Uterus (tissue), 4 donors: ENCODE data around the gene PCNX1. TPM values are rescaled to one million over a fixed set of nuclear protein-coding genes. Genes with fewer than 3 reads are reported as not detected.

Experiments used
- DNase-seq, 2 donors: peaks; one replicate each; pipeline ENCODE4 v3.0.0-alpha.2; 2019 to 2020
- H3K27ac ChIP-seq, 2 donors: fragments of 200-600 bp; sonication (generic); 1 replicate in 1 of 2; 2 replicates in 1 of 2; pipeline ENCODE4 v1.5.1; 2016 to 2018
- H3K27me3 ChIP-seq, 2 donors: fragments of 200-600 bp; sonication (generic); one replicate each; pipeline ENCODE4 v1.5.1; 2018 to 2019; ENCODE audit warnings: control low read depth in 1 of 2
- H3K36me3 ChIP-seq, 2 donors: fragments of 200-600 bp; sonication (generic); one replicate each; pipeline ENCODE4 v1.5.1; 2019; ENCODE audit warnings: control low read depth in 1 of 2
- H3K4me1 ChIP-seq, 2 donors: fragments of 200-600 bp; sonication (generic); one replicate each; pipeline ENCODE4 v1.5.1; 2018 to 2019; ENCODE audit warnings: control low read depth in 1 of 2
- H3K4me3 ChIP-seq, 2 donors: fragments of 200-600 bp; sonication (generic); 1 replicate in 1 of 2; 2 replicates in 1 of 2; pipeline ENCODE4 v1.5.1; 2018 to 2019; ENCODE audit warnings: mild to moderate bottlenecking in 1 of 2
- H3K9me3 ChIP-seq, 2 donors: fragments of 200-600 bp; sonication (generic); one replicate each; pipeline ENCODE4 v1.5.1; 2019; ENCODE audit warnings: control low read depth in 1 of 2
- CTCF ChIP-seq, 4 experiments: fragments of 200-600 bp in 2 of 4; fragments of 450-650 bp in 2 of 4; sonication (generic) in 2 of 4; IDR thresholded peaks; one replicate each; pipeline ENCODE4 v1.5.1; 2016 to 2019; ENCODE audit warnings: antibody characterized with exemption in 4 of 4, mild to moderate bottlenecking in 2 of 4, moderate library complexity in 1 of 4
- POLR2A ChIP-seq, 2 donors: fragments of 450-650 bp; IDR thresholded peaks; one replicate each; pipeline ENCODE4 v1.6.1; 2016; ENCODE audit warnings: antibody characterized with exemption in 2 of 2, mild to moderate bottlenecking in 1 of 2, moderate library complexity in 1 of 2
- intact Hi-C: fragments of 100-400 bp; cut with DNase I; formaldehyde crosslinking; loops from one replicate; pipeline ENCODE4 v1.15.1; 2023; ENCODE audit warnings: low total_unique reads
- small RNA-seq: library from RNA; depleted of rRNA; stranded (forward); fragments of <200 nt; gene quantifications from one replicate; pipeline ENCODE3, GENCODE V24; 2016
- total RNA-seq, 4 donors: library from RNA; depleted of rRNA in 3 of 4; stranded (reverse); fragments of >200 nt in 3 of 4; gene quantifications; one replicate each; pipeline versions ENCODE4 v1.1.0 to v1.2.4, GENCODE V29; 2014 to 2023
- donor health status: DM: yes; HTN: yes; CAD: no.

PCNX1 gene
- total RNA-seq, 4 donors from 2014 or later = 34.6 to 112 (median 90.3) TPM

GRCh38 chr14:71163050-71163841 lies 256.0 kb downstream of the PCNX1 start:
- no peak for DNase-seq
- intact Hi-C loops = no loop called here
- Histone ChIP-seq H3K36me3 (no peaks in the 10 kb centered on the region), H3K9me3 (no peaks in the 10 kb centered on the region), H3K4me3 (no peak overlapping the region), H3K27ac (no peak overlapping the region), H3K27me3 (no peaks in the 10 kb centered on the region), H3K4me1 (no peaks in the 10 kb centered on the region)
- TF ChIP-seq CTCF (IDR thresholded peaks at IDR 0.05) (no peak), POLR2A (IDR thresholded peaks at IDR 0.05) (no peak)

GRCh38 chr14:71163842-71164629 lies 256.8 kb downstream of the PCNX1 start:
- Histone ChIP-seq H3K27me3 (no peaks in the 10 kb centered on the region), H3K27ac (no peak overlapping the region), H3K36me3 (no peaks in the 10 kb centered on the region), H3K9me3 (no peaks in the 10 kb centered on the region), H3K4me1 (no peaks in the 10 kb centered on the region), H3K4me3 (no peak overlapping the region)
- no peak for DNase-seq
- intact Hi-C loops = no loop called here
- no peak for TF ChIP-seq POLR2A (IDR thresholded peaks at IDR 0.05)

Small RNAs within 50 kb of the gene (small RNA-seq; reads per million reads assigned to genes)
- gene AC005230.1 (not detected), gene GTF3AP2 (not detected)

Other genes starting within 250 kb of the PCNX1 start
- 1 to 10 TPM in 2 of 4 donors, under 1 TPM in 2; 0.29 to 2.8 (median 1.2) TPM for gene MAP3K9, start 97.9 kb upstream of the PCNX1 start, total RNA-seq